SU-DHL-6 (cell line): ENCODE measurements around the gene LYSMD2.

Source experiments
- CTCF ChIP-seq: fragments of 200-600 bp; sonication (generic); IDR thresholded peaks from one replicate; pipeline ENCODE4 v1.5.1; 2017; ENCODE audit warnings: antibody characterized with exemption, mild to moderate bottlenecking, low read length, moderate library complexity; ENCODE audit not compliant: insufficient read depth, poor library complexity, severe bottlenecking
- EZH2phosphoT487 ChIP-seq: fragments of 200-600 bp; sonication (generic), shearing (Covaris generic); conservative IDR thresholded peaks from 2 replicates; pipeline ENCODE4 v1.6.1; 2018; ENCODE audit warnings: mild to moderate bottlenecking, antibody characterized with exemption, low read length, moderate library complexity, mixed read lengths

GRCh38 chr15:51718746-51719145, 18.7 kb downstream of the LYSMD2 start:
- TF ChIP-seq CTCF: no peak
- no peak for TF ChIP-seq EZH2phosphoT487
